NOMO-1 treated with DMSO at 0.1 percent for 48 hours (cell line): ENCODE measurements around the gene MCEMP1.

Experiments
- DNase-seq: peaks from one replicate; lab custom pipeline; 2025; ENCODE audit not compliant: unreplicated experiment; lab: John Stamatoyannopoulos, UW

MCEMP1 gene, protein sequence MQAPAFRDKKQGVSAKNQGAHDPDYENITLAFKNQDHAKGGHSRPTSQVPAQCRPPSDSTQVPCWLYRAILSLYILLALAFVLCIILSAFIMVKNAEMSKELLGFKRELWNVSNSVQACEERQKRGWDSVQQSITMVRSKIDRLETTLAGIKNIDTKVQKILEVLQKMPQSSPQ

DNA sequence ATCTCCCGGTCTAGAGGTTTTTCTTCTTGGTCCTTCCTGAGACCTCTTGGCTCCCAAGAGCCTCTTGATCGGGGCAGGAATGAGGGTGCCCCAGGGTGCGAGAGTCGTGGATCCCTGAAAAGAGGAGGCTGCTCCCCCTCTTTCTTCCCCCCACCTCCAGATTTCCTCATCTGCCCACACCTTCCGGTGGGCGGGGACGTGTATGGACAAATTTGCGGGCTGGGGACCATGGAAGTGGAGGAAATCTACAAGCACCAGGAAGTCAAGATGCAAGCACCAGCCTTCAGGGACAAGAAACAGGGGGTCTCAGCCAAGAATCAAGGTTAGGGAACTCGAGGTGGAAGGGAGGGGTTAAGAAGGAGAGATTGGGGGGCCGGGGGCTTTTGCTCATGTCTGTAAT is at the start of gene MCEMP1:
Gene MCEMP1, plus strand, starts transcription at position 237 of the 400 bp plus-strand sequence. Its CDS starts 31 bp downstream, at position 268.
- peak; percentile 28 for DNase-seq

DNA sequence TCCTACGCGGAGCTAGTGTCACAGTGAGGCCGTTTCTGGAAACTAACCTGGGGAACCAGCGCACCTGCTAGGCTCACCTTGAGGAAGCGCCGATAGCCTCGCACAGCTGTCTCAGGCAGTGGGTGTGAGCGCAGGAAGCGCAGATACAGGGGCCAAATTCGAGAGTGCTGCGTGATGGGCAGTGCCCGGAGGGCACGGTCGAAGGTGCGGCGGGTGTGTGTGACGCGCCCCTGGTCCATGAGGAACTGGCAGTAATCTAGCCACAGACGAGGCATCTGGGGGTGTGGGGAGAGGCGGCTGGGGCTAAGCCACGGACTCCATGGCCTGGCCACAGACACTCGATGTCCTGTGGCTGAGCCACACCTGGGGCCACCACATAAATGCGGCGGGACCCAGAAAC is 49.7 kb upstream of the MCEMP1 start:
- DNase-seq = no peak

DNA sequence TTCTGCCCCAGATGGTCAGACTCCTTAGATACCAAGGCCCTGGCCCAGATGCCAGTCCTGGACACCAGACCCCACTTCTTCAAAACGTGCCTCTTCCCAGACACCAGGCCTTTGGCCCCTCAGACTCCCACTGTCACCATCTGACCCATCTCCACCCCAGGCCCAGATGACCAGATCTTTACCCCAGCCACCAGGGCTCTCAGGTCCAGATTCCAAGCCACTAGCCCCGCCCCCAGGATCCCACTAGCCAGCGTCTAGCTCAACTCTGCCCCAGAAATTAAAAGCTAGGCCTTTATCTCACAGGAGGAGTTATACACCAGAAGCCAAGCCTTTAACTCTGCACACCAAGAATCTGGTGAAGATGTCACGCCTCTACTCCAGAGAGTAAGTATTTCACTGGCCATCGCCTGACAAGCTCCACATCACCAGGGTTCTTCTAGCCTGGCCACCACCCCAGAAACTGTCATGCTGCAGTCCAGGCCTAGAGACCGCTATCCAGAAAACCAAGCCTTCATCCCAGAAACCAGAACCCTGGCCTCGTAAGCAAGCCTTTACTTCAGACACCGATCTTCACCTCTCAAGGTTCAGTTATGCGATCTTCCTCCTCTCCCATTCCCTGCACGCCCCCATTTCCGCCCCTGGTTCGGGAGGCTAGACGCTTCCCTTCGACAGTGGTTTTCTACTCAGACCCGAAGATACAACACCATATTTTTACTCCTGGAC is 48.1 kb upstream of the MCEMP1 start:
- DNase-seq = no peak

DNA sequence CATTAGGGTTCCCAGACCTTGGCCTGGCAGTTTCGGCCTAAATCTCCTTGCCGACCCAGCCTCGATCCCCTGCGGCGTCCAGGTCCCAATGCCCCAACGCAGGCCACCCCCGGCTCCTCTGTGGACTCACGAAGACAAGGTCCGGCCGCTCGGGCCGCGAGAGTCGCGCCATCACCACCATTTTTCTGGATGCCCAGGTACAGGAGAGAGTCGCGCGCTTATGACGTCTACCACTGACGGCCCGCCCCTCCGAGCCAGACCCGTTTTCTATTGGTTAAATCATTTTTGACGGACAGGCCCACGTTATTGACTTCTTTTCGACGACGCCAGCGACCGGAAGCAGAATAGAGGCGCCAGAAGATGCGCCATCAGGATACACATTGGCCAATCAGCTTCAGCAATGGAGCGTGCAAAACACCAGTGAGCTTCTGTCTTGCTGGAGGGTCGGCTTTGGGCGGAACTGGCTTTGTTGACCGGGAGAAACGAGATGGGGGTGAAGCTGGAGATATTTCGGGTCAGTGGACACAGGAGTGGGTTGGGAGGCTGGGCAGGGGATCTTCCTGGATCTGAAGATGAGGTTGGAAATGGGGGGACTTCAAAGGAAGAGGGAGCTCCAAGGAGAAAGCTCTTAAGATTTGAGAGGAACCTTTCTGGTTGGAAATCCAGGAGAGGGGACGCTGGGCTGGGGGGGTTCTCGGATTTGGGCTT is 47.4 kb upstream of the MCEMP1 start, which contains the start of the genes PET100 and XAB2:
Gene PET100, plus strand, starts transcription at position 447 of the 708 bp plus-strand sequence. Its CDS starts 41 bp downstream, at position 488.
Gene XAB2, minus strand, starts transcription at position 199 of the 708 bp plus-strand sequence. Its CDS starts 18 bp downstream, at position 181.
- DNase-seq = peak; percentile 97

DNA sequence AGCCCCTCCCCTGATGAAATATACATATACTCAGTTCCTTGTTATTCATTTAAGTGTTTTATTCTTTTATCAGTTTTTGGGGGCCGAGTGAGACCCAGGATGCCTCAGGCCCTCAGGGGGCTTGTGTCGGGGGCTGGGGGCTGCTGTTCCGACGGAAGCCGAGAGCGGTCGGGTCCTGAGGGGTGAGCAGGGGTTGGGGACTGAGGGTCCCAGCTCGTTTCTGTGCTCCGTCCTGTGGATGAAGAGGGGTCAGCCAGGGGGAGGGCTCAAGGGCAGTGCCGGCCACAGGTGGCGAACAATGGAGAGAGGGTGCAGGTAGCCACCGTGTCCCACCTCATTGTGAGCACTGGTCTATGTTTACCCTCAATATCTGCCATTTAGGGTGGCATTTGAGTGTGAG is 45.3 kb upstream of the MCEMP1 start:
- no peak for DNase-seq

DNA sequence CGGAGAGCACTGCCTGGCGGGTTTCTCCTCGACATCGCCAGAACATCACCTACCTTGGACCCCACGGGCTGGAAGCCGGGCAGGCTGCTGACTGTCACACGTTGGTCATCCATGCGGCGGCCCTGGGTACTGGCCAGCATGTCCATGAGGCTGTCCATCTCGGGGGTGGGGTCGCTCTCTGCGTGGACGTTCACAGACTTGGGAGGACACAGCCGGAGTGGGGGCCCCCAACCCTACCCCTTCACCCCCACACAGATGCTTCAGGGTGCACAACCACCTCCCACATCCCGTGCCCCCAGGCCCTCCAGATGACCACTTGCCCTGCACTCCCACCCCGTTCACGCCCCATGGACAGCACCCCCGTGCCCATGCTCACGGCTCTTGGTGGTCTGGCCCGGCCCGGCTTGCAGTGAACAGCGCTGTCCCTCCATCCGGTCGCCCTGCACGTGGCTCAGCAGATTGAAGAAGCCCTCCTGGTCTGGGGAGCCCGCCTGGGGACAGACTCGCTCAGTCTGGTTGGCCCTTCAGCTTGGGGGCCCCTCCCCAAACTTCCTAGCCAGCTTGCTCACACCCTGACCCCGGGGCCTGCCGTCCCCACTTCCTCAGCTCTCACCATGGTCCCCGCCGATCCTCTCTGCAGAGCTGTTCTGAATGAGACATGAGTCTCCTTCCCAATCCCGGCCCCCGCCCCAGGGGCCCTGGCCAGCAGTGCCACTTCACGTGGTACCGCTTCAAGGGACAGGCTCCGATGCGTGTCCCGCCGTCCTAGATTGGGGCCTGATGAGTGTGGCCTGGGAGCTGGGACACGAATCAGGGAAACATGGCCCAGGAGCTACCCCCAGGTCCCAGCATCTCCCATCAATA is 44.3 kb upstream of the MCEMP1 start:
- DNase-seq = no peak

DNA sequence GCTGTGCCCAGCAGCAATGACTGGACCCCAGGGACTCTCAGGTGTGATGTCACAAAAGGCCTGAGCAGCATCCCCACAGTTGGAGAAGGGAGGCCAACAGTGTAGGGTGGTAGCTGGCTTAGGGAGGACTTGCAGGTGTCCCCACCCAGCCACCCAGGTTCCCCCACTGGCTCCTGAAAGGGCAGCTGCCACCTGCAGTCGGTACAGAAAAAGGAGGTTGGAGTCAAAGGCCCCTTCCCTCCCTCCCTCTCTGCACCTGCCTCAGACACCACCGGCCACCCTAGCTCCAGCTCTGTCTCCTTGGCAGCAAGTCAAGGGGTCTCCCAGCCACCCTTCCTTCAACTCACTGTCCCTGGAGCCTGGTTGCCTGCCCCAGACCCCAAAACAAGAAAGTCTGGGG is 43.2 kb upstream of the MCEMP1 start, which contains the start of gene PCP2:
Gene PCP2, minus strand, starts transcription at position 22 of the 400 bp plus-strand sequence. CDS start 262 bp downstream, outside the sequence.
- no peak for DNase-seq

DNA sequence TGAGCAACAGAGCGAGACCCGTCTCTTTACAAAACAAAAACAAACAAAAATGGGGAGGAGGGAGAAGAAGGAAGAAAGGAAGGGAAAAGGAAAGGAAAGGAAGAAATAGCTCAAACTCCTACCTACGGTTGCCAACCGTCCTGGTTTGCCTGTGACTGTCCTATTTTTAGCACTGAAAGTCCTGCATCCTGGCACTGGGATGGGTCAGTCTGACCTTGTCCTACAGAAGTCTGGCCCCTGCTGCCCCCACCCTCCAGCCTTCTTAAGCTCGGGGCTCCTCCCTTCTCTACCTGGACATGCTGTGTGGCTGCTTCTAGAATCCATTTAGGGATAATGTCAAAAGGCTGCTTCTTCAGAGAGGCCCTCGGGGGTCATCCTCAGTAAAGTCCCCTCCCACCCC is 41.2 kb upstream of the MCEMP1 start:
- DNase-seq = no peak

DNA sequence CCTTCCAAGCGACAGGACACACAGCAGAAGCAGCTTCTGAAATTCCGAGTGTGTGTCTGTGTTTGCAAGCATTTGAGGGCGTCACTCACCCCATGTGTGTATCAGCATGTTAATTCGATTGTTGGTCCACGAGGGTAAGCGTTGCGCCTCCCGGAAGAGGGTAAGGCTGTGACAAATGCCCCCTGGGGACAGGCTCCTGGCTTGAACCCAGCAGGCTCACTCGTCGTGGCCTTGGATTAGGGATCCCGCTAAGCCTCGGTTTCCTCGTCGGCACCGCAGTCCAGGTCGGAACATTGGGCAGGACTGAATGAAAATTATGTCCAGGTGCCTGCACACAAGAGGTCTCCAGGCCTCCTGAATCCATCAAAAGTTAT is 40.6 kb upstream of the MCEMP1 start:
- peak; percentile 30 for DNase-seq

DNA sequence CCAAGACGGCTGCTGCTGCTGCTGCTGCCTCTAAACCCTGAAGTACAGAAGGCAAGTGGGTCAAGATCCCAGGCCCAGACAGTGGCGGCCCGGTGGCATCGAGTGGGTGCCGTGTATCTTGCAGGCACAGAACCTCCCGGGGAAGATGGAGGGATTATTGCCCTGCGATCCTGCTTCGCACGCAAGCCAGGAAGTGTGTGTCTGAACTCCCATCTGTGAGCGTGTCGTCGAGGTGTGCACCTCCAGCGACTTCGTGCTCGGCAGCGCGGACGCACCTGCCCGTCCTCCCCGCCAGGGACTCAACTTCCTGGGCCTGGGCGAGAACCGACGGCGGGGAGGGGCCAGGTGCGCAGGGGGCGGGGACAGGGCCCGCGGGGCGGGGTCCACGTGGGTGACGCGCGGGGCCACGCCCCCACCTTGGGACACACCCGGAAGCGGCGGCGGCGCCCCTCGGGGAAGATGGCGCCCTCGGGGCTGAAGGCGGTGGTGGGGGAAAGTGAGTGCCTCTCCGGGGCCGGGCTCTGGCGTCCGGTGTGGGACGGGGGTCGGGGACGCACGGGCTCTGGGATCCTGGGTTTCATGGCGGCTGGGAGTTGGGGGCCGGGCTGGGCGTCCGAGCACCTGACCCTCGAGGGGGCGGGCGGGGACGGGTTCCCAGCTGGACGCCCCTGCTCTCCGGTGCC is 40.1 kb upstream of the MCEMP1 start, which contains the start of gene STXBP2:
Gene STXBP2, plus strand, starts transcription at position 420 of the 683 bp plus-strand sequence. Its CDS starts 40 bp downstream, at position 460.
- DNase-seq = peak; percentile 52

DNA sequence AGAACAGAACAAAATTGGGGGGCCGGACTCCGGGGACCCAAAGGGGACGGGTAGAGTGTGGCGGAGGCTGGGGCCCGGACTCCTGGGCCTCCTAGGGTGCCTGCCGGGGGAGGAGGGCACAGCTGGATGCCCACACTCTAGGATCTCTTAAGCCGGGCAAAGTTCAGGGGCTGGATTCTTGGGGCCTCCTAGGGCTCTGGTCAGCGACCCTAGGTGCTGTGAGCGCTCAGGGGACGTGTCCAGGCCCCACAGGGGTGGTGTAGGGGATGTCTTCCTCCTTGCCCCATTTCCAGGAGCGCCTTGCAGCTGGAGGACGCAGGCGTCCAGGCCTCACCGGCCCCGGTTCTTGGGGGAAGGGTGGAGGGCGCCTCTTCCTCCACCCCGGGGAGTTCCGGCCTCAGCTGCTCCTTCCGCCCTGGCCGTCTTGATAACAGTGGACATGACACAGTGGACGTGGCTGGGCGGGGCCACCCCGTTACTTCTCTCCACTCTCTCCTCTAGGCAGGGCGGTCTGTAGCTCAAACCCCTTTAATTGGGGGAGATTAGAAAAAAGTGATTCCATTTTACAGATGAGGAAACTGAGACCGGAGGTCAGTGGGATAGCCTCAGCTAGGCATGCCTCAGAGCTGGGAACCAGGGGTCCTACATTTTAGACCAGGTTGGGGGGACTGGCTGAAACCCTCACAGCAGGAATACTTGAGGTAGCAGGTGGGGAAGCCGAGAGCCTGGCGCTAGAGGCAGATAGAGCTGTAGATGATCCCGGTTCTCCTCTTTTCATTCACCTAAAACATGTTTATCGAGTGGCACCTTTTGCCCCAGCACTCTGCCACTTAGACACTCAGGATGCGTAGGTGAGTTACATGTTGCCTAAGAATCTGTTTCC is 39.3 kb upstream of the MCEMP1 start:
- DNase-seq = peak; percentile 35

DNA sequence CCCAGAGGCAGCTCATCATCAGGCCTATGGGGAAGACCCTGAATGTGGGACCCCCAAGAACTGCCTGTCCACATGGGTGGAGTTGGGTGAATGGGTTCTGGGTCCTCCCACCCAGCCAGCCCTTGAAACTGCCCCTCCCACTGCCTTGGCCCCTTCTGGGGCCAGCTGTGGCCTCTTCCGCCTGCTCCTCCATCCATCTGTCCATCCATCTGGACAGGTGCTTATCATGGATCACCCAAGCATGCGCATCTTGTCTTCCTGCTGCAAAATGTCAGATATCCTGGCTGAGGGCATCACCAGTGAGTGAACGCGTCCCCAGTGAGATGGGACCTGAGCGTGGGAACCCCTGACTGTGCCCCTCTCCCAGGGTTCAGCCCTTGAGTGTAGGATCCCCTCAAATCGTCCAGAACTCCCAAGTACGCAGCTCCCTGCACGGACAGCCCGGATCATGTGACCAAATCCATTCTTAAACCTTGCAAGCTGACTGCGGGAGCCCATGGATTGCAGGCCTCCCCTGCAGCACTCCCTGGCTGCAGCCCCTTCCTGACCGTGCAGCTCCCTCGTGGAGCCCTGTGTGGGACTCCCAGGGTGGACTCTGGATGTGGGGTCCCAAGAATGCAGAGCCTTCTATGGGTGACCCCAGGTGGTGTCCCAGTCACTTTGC is 38.0 kb upstream of the MCEMP1 start:
- DNase-seq = no peak

DNA sequence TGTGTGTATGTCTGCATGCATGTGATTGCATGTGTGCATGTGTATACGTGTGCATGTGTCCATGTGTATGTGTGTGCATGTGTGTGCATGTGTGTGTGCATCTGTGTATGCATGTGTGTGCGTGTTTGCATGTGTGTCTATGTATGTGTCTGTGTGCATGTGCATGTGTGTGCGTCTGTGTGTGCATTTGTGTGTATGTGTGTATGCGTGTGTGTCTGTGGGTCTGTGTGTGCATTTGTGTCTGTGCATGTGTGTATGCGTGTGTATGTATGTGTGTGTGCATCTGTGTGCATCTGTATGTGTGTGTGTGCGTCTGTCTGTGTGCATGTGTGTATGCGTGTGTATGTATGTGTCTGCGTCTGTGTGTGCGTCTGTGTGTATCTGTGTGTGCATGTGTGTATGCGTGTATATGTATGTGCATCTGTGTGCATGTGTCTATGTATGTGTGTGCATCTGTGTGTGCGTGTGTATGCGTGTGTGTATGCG is 37.0 kb upstream of the MCEMP1 start:
- no peak for DNase-seq

DNA sequence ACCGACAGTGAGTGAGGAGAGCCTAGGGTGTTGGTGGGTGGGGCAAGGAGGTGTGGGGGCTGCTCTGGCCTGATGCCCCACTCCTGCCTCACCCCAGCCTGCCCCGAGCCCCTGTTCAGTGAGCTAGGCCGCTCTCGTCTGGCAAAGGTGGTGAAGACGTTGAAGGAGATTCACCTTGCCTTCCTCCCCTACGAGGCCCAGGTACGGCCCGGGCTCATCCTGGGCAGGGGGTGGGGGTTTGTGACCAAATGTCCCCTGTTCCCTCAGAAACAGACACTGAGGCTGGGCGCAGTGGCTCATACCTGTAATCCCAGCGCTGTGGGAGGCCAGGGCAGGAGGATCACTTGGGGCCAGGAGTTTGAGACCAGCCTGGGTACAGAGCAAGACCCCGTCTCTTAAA is 36.1 kb upstream of the MCEMP1 start:
- DNase-seq = no peak

DNA sequence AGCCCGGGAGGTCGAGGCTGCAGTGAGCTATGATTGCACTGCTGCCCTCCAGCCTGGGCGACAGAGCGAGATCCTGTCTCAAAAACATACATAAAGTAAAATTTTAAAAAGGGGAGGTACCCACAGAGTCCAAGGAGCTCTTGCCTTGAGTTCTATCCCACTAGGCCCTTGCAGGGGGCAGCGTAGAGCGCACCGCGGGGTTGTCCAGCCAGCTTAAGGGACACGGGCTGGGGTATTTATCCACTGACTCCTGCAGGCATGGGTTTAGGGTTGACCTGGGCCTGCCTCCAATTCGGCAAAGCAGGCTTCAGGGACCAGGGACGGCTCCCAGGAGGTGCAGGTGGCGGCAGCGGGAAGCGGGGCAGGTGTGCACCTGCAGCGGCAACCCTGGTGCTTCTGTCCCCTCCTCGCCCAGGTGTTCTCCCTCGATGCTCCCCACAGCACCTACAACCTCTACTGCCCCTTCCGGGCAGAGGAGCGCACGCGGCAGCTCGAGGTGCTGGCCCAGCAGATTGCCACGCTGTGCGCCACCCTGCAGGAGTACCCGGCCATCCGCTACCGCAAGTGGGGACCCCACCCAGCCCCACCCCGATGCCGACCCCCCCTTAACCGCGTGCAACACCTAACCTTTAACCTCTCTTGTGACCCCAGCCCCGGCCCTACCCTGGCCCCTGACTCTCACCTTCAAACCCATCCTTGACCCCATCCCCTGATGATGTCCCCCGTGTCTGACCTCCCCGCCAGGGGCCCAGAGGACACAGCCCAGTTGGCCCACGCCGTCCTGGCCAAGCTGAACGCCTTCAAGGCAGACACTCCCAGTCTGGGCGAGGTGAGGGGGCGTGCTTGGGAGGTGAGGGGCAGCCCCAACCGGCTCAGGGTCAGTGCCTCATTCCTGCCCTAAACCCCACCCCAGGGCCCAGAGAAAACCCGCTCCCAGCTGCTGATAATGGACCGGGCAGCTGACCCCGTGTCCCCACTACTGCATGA is 35.3 kb upstream of the MCEMP1 start:
- no peak for DNase-seq

DNA sequence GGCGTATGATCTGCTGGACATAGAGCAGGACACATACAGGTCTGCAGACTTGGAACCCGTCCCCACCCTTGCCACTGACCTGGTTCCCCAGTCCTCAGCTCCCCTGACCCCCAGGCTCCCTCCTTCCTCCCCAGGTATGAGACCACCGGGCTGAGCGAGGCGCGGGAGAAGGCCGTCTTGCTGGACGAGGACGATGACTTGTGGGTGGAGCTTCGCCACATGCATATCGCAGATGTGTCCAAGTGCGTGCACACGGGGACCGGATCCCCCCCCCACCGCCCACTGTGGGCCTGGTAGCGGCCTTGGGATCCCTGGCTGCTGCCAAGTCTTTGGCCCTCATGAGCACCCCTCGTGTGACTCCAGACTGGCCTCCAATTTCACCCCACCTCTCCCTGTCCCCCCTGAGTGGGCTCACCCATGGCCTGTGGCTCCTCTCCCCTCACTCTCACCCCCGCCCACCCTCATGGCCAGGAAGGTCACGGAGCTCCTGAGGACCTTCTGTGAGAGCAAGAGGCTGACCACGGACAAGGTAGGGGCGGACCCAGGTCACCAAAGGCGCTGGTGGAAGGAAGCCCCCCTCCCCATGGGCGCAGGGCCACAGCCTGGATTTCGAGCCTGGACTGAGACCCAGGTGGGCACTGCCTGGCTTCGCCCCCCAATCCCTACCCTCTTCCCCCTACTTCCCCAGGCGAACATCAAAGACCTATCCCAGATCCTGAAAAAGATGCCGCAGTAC is 34.4 kb upstream of the MCEMP1 start:
- no peak for DNase-seq

DNA sequence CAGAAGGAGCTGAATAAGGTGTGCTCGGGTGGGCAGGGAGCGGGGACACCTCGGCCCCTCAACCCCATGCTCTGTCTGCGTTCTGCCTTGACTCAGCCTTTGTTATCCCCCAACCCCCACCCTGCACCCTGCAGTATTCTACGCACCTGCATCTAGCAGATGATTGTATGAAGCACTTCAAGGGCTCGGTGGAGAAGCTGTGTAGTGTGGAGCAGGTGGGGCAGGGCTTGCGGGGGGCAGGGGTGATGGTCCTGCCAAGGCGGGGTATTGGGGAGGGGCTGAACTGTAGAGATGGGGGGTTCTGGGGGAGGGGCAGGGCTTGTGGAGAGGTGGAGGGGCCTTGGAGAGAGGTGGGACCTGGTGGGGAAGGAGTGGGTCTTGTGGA is 33.9 kb upstream of the MCEMP1 start:
- DNase-seq = no peak
